Measurements from ENCODE around the gene ANKRD16. TPM values are rescaled to one million over a fixed set of nuclear protein-coding genes. Genes with fewer than 3 reads are reported as not detected.

ANKRD16 gene
- polyA plus RNA-seq, 1 donor from 2014 or later = 14.2 TPM

DNA sequence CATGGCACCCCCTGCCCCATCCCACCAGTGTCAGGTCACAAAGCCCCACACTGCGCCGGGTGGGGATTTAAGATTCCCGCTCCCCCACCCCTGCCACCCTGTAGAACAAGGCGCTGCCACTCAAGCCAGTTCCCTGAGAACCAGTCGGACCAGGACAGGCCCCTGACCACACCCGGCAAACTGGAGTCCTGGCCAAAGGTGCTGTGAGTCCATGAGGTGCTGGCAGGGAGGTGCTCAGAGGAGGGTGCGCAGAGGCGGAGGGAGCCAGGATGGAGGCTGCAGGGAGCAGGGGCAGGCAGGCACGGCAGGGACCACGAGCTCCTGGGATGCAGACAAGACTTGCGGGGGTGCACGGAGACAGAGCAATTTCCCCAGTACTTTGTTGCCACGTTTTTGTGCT is 56.7 kb downstream of the ANKRD16 start:
- TF ChIP-seq SMC3 (conservative IDR thresholded peaks at IDR 0.05; ENCODE audit: poor library complexity) = no peak
- TF ChIP-seq, protein P1, sequence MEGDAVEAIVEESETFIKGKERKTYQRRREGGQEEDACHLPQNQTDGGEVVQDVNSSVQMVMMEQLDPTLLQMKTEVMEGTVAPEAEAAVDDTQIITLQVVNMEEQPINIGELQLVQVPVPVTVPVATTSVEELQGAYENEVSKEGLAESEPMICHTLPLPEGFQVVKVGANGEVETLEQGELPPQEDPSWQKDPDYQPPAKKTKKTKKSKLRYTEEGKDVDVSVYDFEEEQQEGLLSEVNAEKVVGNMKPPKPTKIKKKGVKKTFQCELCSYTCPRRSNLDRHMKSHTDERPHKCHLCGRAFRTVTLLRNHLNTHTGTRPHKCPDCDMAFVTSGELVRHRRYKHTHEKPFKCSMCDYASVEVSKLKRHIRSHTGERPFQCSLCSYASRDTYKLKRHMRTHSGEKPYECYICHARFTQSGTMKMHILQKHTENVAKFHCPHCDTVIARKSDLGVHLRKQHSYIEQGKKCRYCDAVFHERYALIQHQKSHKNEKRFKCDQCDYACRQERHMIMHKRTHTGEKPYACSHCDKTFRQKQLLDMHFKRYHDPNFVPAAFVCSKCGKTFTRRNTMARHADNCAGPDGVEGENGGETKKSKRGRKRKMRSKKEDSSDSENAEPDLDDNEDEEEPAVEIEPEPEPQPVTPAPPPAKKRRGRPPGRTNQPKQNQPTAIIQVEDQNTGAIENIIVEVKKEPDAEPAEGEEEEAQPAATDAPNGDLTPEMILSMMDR (IDR thresholded peaks at IDR 0.05; ENCODE audit: poor library complexity, severe bottlenecking) = no peak
- TF ChIP-seq RAD21 (conservative IDR thresholded peaks at IDR 0.05) = no peak
- TF ChIP-seq MXI1 (conservative IDR thresholded peaks at IDR 0.05; ENCODE audit: poor library complexity, severe bottlenecking) = no peak
- no peak for TF ChIP-seq POLR2AphosphoS5 (IDR thresholded peaks at IDR 0.05)
- TF ChIP-seq EZH2 (IDR thresholded peaks at IDR 0.05; ENCODE audit: borderline replicate concordance, insufficient read depth, low read length, poor library complexity, severe bottlenecking) = no peak
- no peak for TF ChIP-seq TAF1 (IDR thresholded peaks at IDR 0.05; ENCODE audit: low read depth)
- no peak for TF ChIP-seq EP300 (conservative IDR thresholded peaks at IDR 0.05; ENCODE audit: poor library complexity, severe bottlenecking)
- TF ChIP-seq, protein P2, sequence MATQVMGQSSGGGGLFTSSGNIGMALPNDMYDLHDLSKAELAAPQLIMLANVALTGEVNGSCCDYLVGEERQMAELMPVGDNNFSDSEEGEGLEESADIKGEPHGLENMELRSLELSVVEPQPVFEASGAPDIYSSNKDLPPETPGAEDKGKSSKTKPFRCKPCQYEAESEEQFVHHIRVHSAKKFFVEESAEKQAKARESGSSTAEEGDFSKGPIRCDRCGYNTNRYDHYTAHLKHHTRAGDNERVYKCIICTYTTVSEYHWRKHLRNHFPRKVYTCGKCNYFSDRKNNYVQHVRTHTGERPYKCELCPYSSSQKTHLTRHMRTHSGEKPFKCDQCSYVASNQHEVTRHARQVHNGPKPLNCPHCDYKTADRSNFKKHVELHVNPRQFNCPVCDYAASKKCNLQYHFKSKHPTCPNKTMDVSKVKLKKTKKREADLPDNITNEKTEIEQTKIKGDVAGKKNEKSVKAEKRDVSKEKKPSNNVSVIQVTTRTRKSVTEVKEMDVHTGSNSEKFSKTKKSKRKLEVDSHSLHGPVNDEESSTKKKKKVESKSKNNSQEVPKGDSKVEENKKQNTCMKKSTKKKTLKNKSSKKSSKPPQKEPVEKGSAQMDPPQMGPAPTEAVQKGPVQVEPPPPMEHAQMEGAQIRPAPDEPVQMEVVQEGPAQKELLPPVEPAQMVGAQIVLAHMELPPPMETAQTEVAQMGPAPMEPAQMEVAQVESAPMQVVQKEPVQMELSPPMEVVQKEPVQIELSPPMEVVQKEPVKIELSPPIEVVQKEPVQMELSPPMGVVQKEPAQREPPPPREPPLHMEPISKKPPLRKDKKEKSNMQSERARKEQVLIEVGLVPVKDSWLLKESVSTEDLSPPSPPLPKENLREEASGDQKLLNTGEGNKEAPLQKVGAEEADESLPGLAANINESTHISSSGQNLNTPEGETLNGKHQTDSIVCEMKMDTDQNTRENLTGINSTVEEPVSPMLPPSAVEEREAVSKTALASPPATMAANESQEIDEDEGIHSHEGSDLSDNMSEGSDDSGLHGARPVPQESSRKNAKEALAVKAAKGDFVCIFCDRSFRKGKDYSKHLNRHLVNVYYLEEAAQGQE (IDR thresholded peaks at IDR 0.05; ENCODE audit: borderline replicate concordance) = no peak
- no peak overlapping the region for H2AFZ ChIP-seq (ENCODE audit: low read depth, low read length)
- H3K27me3 ChIP-seq (ENCODE audit: insufficient read depth, low read depth, low read length) = no peaks in the 10 kb centered on the region

GRCh38 chr10:5831446-5831782 is 58.3 kb downstream of the ANKRD16 start:
- Histone ChIP-seq H3K9ac (ENCODE audit: low read length) (no peak overlapping the region), H3K9me3 (ENCODE audit: low read length) (no peaks in the 10 kb centered on the region), H3F3A (ENCODE audit: insufficient read depth, low read length, poor library complexity, severe bottlenecking) (no peaks in the 10 kb centered on the region), H3K4me3 (ENCODE audit: low read length) (no peak overlapping the region), H3K27ac (ENCODE audit: low read length) (no peak overlapping the region), H2AFZ (ENCODE audit: low read depth, low read length) (no peak overlapping the region), H3K27me3 (ENCODE audit: insufficient read depth, low read depth, low read length) (no peaks in the 10 kb centered on the region), H3K36me3 (ENCODE audit: insufficient read depth, low read length) (no peaks in the 10 kb centered on the region), H3K4me2 (ENCODE audit: low read length) (no peak overlapping the region), H3K79me2 (replicated peaks; ENCODE audit: insufficient read depth, low read length) (no peaks in the 10 kb centered on the region), H4K20me1 (ENCODE audit: insufficient read depth) (no peaks in the 10 kb centered on the region), H3K9me2 (ENCODE audit: insufficient read depth, low read length) (no peaks in the 10 kb centered on the region)
- TF ChIP-seq SMC3 (conservative IDR thresholded peaks at IDR 0.05; ENCODE audit: poor library complexity) = no peak

More for the DNA sequence above, 56.7 kb downstream of the ANKRD16 start:
- Histone ChIP-seq H3K9me3 (ENCODE audit: low read length) (no peaks in the 10 kb centered on the region), H3K27ac (ENCODE audit: low read length) (no peak overlapping the region), H4K20me1 (ENCODE audit: insufficient read depth) (no peaks in the 10 kb centered on the region), H3K9ac (ENCODE audit: low read length) (no peak overlapping the region), H3K4me3 (ENCODE audit: low read length) (no peak overlapping the region), H3K4me2 (ENCODE audit: low read length) (no peak overlapping the region), H3F3A (ENCODE audit: insufficient read depth, low read length, poor library complexity, severe bottlenecking) (no peaks in the 10 kb centered on the region), H3K9me2 (ENCODE audit: insufficient read depth, low read length) (no peaks in the 10 kb centered on the region), H3K36me3 (ENCODE audit: insufficient read depth, low read length) (no peaks in the 10 kb centered on the region), H3K79me2 (replicated peaks; ENCODE audit: insufficient read depth, low read length) (no peaks in the 10 kb centered on the region)
